ENCODE results near the gene CCM2L.

The CCM2L gene

DNA sequence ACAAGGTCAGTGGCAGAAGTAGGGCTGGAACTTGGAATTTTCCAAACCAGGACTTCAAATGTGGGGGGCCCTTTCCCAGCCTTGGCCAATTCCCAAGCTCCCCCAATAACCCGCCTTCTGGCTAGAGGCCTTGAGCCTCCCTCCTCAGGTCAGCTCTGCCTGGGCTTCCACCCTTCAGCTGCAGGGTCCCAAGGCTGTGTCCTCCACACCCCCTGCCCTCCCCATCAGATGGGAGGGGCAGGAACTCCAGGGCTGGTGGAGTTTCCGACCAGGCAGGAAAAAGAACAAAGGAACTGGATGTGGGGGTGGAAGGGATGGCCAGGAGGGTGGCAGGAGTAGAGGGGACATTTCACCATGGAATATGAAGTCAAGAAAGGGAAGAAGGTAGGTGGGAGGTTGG lies at the start of gene CCM2L:
TSS of gene CCM2L (plus strand) at position 338 of the 400 bp plus-strand sequence. CDS start at position 355, 17 bp downstream.
- in situ Hi-C loops (cut with HindIII; ENCODE audit: low pct_ligation_motif_present, low pct_unique_long_range_greater_than_20kb, low sequenced_read_pairs), result no loop called here
- DNase-seq, result no peak

DNA sequence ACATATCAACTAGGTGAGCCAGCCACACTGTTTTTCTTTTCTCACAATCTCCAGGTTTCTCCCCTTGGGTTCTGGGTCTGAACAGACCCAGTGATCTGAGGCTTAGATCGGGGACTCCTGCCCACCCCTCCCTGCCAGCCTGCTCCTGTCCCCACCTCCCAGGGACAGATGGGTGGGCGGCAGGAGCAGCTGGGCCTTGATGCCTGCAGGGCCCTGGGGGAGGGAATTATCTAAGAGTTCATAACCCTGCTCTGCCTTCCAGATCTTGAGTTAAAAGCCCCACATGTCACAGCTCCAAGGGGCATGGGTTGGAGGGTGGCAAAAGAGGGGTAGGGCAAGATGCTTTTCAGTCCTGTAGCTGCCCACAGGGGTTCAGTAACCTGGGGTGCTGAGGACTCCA lies 47.5 kb upstream of the CCM2L start:
- DNase-seq, result no peak
- in situ Hi-C loops (cut with HindIII; ENCODE audit: low pct_ligation_motif_present, low pct_unique_long_range_greater_than_20kb, low sequenced_read_pairs), result no loop called here

DNA sequence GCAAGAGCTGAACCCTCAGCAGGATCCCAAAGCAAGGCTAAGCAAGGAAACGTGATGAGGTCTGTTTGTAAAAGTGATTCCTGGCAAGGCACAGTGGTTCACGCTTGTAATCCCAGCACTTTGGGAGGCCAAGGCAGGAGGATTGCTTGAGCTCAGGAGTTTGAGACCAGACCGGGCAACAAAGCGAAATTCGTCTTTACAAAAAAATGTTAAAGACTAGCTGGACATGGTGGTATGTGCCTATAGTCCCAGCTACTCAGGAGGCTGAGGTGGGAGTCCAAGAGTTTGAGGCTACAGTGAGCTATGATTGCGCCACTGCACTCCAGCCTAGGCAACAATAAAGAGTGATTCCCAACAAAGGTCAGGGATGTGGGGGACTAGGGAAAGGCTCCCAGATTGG lies 46.3 kb upstream of the CCM2L start:
- in situ Hi-C loops (cut with HindIII; ENCODE audit: low pct_ligation_motif_present, low pct_unique_long_range_greater_than_20kb, low sequenced_read_pairs), result no loop called here
- no peak for DNase-seq

DNA sequence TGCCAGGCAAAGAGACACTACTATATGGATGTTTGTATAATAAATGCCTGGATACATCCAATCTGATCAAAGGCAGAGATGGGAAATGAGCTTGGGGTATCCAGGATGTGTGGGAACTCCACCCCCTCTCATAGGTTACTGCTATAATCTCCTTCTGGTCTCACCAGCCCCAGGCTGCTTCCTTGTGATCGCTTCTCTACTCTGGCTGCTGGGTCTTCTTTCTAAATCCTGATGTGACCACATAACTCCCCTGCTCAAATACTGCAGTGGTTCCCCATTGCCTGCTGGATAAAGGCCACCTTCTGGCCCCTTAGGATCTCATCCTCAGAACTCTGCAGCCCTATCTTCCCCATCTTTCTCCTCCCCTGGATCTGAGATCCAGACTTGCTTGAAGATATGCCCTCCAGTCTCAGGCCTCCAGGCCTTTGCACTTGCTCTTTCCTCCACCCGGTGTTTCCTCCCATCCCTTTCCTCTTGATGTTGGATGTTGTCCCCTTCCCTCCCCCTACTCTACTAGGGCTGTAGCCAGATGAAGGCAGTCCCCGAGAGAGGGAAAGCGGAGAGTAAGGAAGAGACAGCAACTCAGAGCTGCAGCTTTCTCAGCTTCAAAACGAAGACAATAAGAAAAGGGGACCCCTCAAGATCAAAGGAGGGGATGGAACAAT lies 43.1 kb upstream of the CCM2L start:
- in situ Hi-C loops (cut with HindIII; ENCODE audit: low pct_ligation_motif_present, low pct_unique_long_range_greater_than_20kb, low sequenced_read_pairs), result no loop called here
- no peak for DNase-seq

DNA sequence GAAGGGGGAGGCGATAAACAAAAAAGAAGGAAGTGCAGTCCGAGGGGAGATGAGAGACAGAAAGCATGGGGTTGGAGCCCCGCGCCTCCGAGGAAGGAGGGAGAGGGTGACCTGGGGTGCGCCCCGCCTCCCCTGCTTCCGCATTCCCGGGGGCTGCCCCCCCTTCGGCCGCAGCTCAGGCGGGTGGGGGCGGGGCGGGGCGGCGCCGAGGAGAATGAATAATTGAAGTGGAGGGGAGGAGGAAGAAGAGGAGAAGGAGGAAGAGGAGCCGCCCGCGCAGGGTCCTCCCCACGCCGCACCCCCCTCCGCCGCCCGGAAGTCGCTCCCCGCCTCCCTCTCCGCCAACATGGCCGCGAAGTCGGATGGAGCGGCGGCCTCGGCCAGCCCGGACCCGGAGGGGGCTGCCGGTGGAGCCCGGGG lies 42.4 kb upstream of the CCM2L start, which contains the start of gene XKR7:
TSS of gene XKR7 (plus strand) at position 322 of the 420 bp plus-strand sequence. CDS start at position 347, 25 bp downstream.
- in situ Hi-C loops (cut with HindIII; ENCODE audit: low pct_ligation_motif_present, low pct_unique_long_range_greater_than_20kb, low sequenced_read_pairs), result no loop called here
- peak; percentile 65 for DNase-seq

DNA sequence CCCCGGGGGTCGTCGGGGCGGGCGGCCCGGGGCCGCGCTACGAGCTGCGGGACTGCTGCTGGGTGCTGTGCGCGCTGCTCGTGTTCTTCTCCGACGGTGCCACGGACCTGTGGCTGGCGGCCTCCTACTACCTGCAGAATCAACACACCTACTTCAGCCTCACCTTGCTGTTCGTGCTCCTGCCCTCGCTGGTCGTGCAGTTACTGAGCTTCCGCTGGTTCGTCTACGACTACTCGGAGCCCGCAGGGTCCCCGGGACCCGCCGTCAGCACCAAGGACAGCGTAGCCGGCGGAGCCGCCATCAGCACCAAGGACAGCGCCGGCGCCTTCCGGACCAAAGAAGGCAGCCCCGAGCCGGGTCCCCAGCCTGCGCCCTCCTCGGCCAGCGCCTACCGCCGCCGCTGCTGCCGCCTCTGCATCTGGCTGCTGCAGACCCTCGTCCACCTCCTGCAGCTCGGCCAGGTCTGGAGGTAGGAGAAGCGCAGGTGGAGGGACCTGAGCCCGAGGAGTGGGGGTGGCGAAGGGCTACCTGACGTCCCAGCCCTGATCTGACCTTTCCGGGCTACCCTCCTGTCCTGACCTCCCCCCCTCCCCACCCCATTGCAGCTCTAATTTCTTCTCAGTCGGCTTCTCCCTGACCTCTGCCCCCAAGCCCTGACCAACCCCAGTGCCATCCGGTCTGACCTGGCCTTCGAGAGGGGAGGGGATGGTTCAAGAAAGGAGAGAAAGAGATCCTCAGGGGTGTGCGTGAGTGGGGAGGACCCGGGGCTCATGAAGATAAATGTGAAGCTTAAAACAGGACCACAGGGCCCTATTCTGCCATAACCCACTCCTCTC lies 41.7 kb upstream of the CCM2L start:
- peak; percentile 81 for DNase-seq
- in situ Hi-C loops (cut with HindIII; ENCODE audit: low pct_ligation_motif_present, low pct_unique_long_range_greater_than_20kb, low sequenced_read_pairs), result no loop called here

DNA sequence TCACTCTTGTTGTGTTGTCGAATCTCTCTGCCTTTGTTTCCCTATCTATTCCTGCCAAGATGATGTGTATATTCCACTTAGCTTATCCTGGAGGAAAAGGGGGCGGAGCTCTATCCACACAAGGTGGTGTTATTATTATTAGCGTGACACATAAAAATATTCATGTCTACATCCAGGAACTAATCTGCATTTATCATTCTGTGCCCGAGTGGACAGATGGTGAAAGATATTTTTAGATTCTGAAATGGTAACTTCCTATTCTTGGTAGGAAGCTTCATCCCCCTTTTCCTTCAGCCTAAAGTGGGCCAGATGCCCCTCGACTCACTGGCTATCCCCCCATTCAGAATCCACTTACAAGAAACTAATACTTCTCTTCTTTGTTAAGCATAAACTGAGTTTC lies 40.2 kb upstream of the CCM2L start:
- in situ Hi-C loops (cut with HindIII; ENCODE audit: low pct_ligation_motif_present, low pct_unique_long_range_greater_than_20kb, low sequenced_read_pairs), result no loop called here
- no peak for DNase-seq

DNA sequence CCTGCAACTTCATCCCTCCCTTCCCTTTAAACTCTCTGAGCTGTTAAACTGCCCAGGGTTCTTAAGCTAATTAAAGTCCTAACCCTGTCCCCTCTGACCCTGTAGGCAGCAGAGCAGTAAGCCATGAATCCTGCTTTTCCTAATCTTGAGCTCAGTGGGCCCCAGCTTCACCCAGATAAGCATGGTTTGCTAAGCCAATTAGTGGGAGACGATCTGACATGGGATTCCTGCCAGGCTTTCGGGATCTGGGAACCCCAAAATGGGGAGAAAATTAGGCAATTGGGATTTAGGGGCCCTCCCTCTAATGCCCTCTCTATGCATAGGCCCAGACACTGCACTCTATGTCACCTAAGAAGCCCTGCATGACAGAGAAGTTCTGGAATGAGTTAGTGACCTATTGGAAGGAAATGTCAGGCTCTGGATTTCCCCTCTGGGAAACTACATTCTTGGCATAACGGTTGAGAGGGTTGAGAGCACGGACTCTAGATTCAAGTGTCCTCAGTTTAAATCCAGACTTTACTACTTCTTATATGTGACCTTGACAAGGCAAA lies 37.7 kb upstream of the CCM2L start:
- DNase-seq, result peak; percentile 91
- in situ Hi-C loops (cut with HindIII; ENCODE audit: low pct_ligation_motif_present, low pct_unique_long_range_greater_than_20kb, low sequenced_read_pairs), result no loop called here

DNA sequence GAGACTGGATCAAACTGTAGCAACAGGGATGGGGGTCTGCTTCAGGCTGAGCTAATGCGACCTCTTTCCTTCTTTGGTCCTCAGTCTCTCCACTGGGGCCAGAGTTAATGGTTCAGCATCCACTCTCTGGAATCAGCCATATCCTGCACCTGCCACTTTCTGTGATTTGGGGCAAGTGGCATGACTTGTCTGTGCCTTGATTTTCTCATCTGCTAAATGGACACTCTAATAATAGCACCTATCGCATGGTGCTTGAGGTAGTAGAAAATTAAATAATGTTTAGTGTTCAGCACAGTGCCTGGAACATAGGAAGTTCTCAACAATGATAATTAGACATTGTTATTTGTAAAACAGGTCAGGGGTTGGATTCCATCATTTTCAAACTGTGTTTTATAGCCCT lies 35.9 kb upstream of the CCM2L start:
- in situ Hi-C loops (cut with HindIII; ENCODE audit: low pct_ligation_motif_present, low pct_unique_long_range_greater_than_20kb, low sequenced_read_pairs), result no loop called here
- DNase-seq, result no peak

DNA sequence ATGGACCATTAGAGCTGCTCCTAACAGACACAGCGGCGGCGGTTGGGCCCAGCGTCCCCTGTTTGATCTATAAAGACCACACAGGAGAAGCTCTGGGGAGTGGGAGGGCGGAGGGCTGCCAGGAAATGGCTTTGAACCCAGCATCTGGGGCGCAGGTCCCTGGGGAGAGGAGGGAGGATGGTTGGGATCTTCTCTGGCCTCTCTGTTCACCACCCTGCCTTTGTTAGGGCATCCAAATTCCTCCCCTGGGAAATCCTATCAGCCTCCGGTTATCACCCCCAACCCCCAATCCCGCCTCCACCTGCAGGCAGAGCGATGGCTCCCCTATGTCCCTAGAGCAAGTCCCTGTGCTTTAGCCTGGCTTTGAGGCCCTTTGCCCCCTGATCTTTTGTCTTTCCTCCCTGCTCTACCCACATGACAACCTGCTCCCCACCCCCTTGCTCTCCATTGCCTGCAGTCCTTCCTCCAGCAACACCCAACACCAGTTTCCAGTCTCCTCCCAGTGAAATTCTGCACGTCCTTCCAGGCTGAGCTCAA lies 35.2 kb upstream of the CCM2L start:
- DNase-seq, result no peak
- in situ Hi-C loops (cut with HindIII; ENCODE audit: low pct_ligation_motif_present, low pct_unique_long_range_greater_than_20kb, low sequenced_read_pairs), result no loop called here

DNA sequence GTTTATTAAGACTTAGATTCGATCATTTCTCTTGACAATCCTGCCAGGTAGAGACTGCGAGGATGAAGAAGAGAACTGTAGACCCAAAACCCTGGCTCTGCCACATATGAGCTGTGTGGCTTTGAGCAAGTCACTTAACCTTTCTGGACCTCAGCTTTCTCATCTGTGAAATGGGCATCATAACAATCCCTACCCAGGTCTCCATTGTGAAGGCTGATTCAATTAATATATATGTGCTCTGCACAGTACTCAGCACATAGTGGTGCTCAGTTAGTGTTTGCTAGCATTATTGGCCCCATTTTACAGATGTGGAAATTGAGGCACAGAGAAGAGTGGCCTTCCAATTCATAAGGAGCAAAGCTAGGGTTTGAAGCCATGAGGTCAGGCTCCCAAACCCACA lies 34.4 kb upstream of the CCM2L start:
- no peak for DNase-seq
- in situ Hi-C loops (cut with HindIII; ENCODE audit: low pct_ligation_motif_present, low pct_unique_long_range_greater_than_20kb, low sequenced_read_pairs), result no loop called here

DNA sequence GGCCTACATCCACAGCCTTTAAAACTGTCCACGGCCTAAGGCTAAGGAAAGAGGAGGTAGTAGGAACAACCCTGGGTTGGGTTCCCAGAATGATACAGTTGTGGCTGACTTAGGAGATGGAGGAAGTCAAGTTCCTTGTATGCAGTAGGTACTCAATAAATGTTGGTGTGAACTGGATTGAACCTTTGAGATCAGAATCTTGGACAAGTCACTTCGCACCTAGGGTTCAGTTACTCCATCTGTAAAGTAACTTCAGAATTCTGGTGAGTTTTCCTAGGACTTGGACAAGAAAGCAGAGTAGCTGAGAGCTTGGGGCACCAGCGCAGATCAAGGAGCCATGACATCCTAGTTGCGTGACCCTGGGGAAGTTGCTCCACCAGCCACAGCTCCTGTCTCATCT lies 33.2 kb upstream of the CCM2L start:
- in situ Hi-C loops (cut with HindIII; ENCODE audit: low pct_ligation_motif_present, low pct_unique_long_range_greater_than_20kb, low sequenced_read_pairs), result no loop called here
- DNase-seq, result no peak

DNA sequence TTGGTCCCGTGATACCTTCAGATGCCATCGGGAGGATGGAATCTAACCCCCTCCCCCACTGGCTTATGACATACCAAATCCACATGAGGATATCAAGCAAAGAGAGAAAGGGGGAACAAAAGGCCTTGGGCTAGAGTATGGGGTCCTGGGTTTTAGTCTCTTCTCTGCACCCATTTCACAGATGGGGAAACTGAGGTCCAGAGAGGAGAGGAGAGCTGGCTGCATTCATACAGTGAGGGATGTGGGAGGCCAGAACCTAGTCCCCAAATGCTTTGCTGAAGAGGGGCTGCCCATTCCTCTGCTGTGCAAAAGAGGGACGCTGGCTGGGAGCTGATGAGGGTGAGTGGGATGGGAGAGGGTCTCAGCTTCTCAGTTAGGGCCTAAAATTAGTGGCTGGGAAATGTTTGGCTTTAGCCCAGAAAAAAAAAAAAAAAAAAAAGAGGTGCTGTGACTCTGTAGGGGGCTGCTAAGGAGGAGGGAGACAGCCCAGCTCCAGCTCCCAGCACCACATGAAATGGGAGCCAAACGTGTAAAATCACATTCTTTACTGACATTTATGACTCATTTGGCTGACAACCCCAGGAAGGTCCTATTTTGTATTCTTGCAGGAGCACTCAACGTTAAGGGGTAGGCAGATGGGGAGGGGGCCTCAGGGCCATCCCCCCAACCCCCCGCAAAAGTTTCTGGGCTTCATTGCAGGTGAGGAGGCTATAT lies 30.4 kb upstream of the CCM2L start:
- in situ Hi-C loops (cut with HindIII; ENCODE audit: low pct_ligation_motif_present, low pct_unique_long_range_greater_than_20kb, low sequenced_read_pairs), result no loop called here
- DNase-seq, result no peak

DNA sequence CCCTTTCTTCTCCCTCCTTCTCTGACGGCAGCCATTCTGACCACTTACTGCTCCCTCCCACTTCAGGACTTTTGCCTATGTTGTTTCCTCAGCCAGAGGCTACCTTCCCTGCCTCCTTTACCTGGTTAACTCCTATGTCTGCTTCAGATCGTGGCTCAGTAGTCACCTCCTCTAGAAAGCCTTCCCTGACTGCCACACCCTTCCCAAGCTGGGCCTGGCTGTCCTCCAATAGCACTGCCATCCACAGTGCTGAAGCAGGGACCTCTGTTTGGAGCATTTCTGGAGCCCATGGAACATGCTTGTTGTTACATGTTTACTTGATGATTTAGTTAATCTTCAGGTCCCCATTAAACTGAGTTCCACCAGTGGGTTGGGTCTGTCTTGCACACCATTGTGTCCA lies 28.5 kb upstream of the CCM2L start:
- no peak for DNase-seq
- in situ Hi-C loops (cut with HindIII; ENCODE audit: low pct_ligation_motif_present, low pct_unique_long_range_greater_than_20kb, low sequenced_read_pairs), result no loop called here

DNA sequence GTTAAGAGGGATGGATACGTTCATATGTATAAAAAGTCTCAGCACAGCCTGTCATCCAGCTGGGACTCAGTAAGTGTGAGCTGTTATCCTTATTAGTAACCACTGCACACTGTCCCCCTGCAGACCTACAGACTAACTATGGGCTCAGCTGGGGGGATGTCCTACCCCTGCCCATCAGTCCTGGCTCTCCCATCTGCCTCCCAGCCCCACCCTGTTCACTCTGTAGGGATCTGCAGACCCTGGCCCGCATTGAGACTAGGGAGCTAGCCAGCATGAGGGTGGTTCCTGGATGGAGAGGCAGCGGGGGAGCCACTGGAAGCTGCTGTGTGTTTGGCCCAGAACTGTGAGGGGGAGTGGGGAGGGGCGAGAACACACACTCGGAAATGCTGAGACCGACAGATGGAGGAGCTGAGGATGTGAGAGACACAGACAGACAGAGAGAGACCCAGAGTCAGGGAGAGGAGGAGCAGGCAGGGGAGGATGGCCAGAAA lies 25.2 kb upstream of the CCM2L start:
- DNase-seq, result no peak

DNA sequence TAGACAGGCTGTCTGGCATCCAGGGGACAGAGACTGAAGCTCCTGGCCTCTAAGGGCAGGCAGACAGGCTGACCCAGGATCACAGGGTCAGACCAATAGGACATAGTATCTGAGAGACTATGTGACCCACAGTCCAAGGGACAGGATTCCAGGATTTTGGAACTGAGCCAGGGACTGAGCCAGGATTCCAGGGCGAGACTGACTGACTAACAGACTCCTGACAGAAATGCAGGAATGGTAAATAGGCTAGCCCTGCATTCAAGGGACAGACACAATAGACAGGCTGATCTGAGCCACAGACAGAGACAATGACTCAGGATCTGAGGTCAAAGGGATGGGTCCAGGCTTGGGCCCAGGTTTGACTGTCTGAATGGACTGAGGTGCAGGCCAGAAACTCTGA lies 22.5 kb upstream of the CCM2L start:
- peak; percentile 15 for DNase-seq
- in situ Hi-C loops (cut with HindIII; ENCODE audit: low pct_ligation_motif_present, low pct_unique_long_range_greater_than_20kb, low sequenced_read_pairs), result no loop called here

More for the DNA sequence above, 25.2 kb upstream of the CCM2L start:
- in situ Hi-C loops (cut with HindIII; ENCODE audit: low pct_ligation_motif_present, low pct_unique_long_range_greater_than_20kb, low sequenced_read_pairs), result no loop called here

DNA sequence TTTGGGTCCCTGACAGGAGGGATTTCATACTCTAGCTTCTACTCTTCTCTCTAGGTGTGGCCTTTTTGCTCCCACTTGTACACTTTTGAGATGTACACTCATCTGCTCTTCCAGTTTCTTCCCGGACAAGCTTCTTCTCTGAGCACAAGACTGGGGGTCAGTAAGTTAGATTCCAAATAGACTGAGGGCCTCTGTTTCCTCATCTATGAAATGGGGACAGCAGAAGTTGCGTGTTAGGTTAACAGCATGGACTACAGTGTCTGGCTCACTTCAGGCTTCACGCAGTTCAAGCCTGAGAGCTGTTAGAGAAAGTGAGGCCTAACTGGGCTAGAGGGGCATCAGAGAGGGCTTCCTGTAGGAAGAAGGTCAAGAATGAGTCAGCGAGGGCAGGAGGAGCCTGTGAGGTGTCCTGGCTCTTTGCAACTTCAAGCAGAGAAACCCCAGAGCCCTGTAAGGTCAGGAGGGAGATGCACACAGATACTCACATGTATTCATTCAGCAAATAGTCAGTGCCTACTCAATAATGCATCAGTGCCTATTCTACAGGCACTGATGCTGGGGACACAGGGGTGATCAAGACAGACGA lies 21.7 kb upstream of the CCM2L start:
- DNase-seq, result no peak
- in situ Hi-C loops (cut with HindIII; ENCODE audit: low pct_ligation_motif_present, low pct_unique_long_range_greater_than_20kb, low sequenced_read_pairs), result no loop called here

DNA sequence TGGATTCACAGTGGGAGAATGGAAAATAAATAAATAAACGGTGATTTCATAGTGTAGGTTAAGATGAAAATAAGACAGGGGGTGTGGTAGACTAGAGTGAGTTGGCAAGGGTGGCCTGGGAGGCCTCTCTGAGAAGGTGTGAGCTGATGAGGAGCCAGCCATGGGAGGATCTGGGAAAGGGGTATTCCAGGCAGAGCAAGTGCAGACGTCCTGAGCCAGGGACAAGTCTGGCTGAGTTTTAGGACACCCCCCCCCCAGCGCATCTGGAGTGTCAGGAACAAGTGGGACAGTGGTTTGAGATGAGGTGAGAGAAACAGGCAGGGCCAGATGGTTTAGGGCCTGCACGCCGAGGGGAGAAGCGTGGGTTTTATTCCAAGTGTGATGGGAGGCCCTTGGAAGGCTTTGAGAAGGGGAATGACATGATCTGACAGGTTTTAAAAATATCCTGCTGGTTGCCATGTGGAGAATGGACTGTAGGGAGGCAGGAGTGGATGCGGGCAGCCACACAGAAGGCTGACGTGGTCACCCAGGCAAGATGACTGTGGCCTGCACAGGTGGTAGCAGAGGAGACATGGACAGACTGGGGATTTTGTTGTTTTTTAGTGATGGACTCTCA lies 21.1 kb upstream of the CCM2L start:
- no peak for DNase-seq
- in situ Hi-C loops (cut with HindIII; ENCODE audit: low pct_ligation_motif_present, low pct_unique_long_range_greater_than_20kb, low sequenced_read_pairs), result no loop called here

All from ACHN (cell line).